Subcutaneous adipose tissue (tissue), 4 donors: ENCODE measurements around the gene YAF2. TPM values are rescaled to one million over a fixed set of nuclear protein-coding genes. Genes with fewer than 3 reads are reported as not detected.

Experiments
- total RNA-seq, 4 donors: library from RNA; depleted of rRNA; stranded (reverse); fragments of >200 nt; gene quantifications; one replicate each; pipeline ENCODE4 v1.1.0, GENCODE V29; 2016
- TF ChIP-seq, protein P1 (sequence below): fragments of 450-650 bp; IDR thresholded peaks from one replicate; pipeline ENCODE4 v1.5.1; 2016; ENCODE audit warnings: low read depth, mild to moderate bottlenecking, control low read depth, antibody characterized with exemption, moderate library complexity

YAF2 gene, protein sequence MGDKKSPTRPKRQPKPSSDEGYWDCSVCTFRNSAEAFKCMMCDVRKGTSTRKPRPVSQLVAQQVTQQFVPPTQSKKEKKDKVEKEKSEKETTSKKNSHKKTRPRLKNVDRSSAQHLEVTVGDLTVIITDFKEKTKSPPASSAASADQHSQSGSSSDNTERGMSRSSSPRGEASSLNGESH
- 10 to 100 TPM; 30.6 to 51.6 (median 41.6) TPM for total RNA-seq

DNA sequence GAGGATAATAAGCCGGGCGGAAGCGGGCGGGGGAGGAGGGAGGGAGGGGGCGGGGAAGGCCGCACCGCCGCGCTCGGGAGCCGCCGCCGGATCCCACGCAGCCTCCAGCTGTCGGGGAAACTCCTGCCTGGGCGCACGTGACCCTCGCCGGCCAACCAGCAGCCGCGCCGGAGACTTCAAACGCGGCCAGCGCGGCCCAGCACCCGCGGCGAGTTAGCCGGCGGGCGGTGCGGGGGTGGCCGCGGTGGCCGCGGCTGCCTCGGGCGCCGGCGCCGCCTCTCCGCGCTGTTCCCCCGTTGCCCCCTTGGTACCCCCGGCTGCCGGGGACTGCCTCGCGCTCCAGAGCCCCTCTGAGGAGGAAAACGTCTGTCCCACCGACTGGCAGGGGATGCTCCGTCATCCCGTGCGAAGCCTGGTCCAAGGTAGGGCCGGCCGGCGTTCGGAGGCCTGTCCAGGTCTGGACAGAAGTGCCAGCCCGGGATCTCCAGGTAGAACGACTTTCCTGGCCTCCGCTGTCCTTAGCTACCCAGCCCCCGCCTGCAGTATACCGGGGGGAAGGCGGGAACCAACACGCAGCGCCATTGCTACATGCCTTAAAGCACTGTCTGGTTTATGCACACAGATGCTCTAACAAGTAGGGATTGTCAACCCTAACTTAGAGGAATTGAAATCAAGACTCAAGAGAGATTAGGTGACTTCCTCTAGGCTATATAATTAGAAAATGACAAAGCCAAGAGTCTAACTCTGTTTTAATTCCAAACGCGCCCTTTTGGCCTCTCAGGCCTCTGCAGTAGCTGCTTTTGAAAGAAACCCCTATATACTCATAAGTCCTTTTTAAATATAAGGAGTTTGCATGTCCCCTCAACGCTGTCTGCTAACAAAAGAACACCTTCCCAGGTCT lies at the start of gene YAF2:
Gene YAF2 (minus strand): TSS at position 9 of the 901 bp plus-strand sequence. CDS start 68 bp downstream, outside the sequence.
- TF ChIP-seq, protein P1, sequence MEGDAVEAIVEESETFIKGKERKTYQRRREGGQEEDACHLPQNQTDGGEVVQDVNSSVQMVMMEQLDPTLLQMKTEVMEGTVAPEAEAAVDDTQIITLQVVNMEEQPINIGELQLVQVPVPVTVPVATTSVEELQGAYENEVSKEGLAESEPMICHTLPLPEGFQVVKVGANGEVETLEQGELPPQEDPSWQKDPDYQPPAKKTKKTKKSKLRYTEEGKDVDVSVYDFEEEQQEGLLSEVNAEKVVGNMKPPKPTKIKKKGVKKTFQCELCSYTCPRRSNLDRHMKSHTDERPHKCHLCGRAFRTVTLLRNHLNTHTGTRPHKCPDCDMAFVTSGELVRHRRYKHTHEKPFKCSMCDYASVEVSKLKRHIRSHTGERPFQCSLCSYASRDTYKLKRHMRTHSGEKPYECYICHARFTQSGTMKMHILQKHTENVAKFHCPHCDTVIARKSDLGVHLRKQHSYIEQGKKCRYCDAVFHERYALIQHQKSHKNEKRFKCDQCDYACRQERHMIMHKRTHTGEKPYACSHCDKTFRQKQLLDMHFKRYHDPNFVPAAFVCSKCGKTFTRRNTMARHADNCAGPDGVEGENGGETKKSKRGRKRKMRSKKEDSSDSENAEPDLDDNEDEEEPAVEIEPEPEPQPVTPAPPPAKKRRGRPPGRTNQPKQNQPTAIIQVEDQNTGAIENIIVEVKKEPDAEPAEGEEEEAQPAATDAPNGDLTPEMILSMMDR: no peak

DNA sequence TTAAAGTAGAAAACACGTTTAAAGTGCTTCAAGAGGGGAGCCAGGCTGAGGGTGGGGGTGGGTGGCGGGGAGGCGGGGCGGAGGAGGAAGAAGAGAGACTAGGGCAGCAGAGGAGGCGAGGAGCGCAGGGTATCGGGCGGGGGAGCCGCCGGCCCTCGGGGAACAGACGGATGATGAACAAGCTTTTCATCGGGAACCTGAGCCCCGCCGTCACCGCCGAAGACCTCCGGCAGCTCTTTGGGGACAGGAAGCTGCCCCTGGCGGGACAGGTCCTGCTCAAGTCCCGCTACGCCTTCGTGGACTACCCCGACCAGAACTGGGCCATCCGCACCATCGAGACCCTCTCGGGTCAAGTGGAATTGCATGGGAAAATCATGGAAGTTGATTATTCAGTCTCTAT lies 48.7 kb upstream of the YAF2 start:
- TF ChIP-seq, protein P1: no peak

DNA sequence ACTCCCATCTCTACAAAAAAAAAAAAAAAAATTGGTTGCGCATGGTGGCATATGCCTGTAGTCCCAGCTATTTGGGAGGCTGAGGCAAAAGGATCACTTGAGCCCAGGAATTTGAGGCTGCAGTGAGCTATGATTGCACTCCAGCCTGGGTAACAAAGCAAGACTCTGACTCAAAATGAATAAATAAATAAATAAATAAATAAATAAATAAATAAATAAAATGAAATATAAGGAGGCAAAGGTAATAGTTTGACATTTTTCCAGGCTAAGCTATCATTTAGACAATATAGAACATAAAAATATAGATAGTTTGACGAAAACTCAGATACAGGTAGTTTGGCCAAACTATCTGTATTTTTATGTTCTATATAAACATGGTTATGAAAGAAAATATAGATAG lies 47.4 kb upstream of the YAF2 start:
- TF ChIP-seq, protein P1: no peak

DNA sequence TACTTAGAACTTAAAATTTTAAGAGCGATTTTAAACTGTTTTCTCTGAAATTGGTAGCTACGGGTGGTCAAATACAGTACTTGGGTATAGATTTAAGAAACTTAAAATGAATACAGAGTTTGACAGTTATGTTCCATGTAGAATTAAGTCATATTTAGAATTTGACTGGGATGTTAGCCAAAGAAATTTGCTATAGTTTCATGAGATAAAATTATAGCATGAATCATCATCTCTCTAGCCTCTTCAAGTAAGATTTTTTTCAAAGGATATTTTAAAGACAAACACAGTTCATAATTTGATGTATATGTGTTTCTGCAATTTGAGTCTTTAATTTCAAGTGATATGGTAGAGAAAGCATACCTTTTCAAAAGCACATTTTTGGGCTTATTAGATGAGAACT lies 46.8 kb upstream of the YAF2 start:
- TF ChIP-seq, protein P1: no peak

DNA sequence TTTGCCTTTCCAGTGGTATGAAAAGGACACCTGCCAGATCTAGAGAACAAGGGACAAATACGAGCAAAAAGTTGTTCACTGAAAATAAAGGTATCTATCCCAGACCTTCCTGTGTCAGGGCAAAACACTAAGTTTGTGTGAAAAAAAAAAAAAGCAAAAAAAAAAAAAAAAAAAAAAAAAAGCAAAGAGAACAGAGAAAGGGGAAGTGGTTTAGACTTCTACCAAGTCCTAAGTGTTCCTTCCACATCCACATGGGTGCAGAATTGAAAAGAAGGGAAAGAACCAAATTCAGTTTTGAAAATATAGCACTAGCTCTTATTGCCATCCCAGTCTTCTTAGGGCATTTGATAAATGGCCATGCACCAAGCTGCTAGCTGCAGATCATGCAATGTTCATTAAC lies 46.1 kb upstream of the YAF2 start:
- TF ChIP-seq, protein P1: no peak

DNA sequence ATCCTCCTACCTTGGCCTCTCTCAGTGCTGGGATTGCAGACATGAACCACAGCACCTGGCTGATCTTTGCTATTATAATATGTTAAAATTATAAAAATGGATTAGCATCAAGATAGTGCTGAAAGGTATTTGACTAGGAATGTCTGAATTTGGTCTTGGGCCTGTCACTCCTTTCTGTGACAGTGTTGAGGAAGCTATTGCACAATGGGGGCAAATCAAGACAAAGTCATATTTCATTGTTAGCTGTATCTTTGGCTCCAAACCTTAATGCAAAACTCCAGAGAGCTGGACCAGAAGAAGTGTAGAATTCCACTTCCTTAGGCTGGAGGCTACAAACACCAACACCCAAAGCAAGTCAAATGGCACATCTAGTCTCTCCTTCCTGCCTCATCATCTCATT lies 45.7 kb upstream of the YAF2 start:
- TF ChIP-seq, protein P1: no peak

DNA sequence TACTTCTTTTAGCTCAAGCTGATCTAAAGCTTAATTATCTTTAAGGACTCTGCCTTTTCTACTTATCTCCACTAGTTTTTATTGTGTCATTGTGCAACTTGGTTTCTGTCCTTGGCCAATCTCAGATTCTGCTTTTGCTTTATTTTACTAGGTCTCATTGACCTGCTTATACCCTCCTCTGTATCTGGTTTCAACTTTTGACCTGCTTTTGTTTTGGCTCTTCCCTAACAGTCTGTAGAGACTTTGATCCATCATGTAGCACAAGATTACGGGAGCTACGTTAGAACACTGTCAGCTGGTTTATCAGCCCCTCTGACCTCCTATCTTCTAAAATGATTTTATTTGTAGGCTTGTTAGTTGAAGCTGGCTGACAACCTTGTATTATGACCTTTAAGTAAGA lies 44.2 kb upstream of the YAF2 start:
- TF ChIP-seq, protein P1: no peak
